IMR-90 (cell line): Measurements from ENCODE around the gene CHRNB4. TPM values are rescaled to one million over a fixed set of nuclear protein-coding genes. Genes with fewer than 3 reads are reported as not detected.

ENCODE experiments used
- ATAC-seq: fragments of 200-7000 bp; cut with Tn5 transposase; 2 replicates; pipeline ENCODE4 v1.9.1; 2020; ENCODE audit warnings: low read depth, mild to moderate bottlenecking, moderate library complexity
- BruUV-seq: library from RNA; stranded (reverse); fragments of 400-500 nt; replicated peaks from 2 replicates; lab custom pipeline; 2021; lab: Mats Ljungman, UMichigan
- CTCF ChIA-PET: fragments of 300-600 bp; formaldehyde crosslinking; extraction: SDS; loops from one replicate; lab custom pipeline; 2021; ENCODE audit warnings: antibody characterized with exemption; lab: Yijun Ruan, JAX
- POLR2A ChIA-PET: fragments of 300-600 bp; sonication (Branson Sonifier 250); formaldehyde crosslinking; loops from one replicate; lab custom pipeline; 2022; ENCODE audit warnings: antibody characterized with exemption; ENCODE audit not compliant: unreplicated experiment; lab: Charles Lee
- DNase-seq: peaks from one replicate; pipeline ENCODE4 v3.0.0; 2013
- H2AFZ ChIP-seq: replicated peaks from 2 replicates; pipeline ENCODE3; 2013; ENCODE audit warnings: low read length, mild to moderate bottlenecking; ENCODE audit not compliant: poor library complexity
- H2AK5ac ChIP-seq: 2 replicates; pipeline ENCODE4 v1.6.1; 2013; ENCODE audit warnings: low read depth, low read length, inconsistent platforms
- H2AK9ac ChIP-seq: replicated peaks from 2 replicates; pipeline ENCODE3; 2013; ENCODE audit warnings: mild to moderate bottlenecking, low read depth, low read length, moderate library complexity; ENCODE audit not compliant: poor library complexity
- H2BK120ac ChIP-seq: 2 replicates; pipeline ENCODE4 v1.6.1; 2013; ENCODE audit warnings: low read depth, low read length, inconsistent platforms
- H2BK15ac ChIP-seq: 3 replicates; pipeline ENCODE4 v1.6.1; 2013; ENCODE audit warnings: low read depth, low read length, inconsistent platforms
- H2BK20ac ChIP-seq: 2 replicates; pipeline ENCODE4 v1.6.1; 2013; ENCODE audit warnings: low read depth, mild to moderate bottlenecking, inconsistent platforms, low read length, moderate library complexity
- H2BK5ac ChIP-seq: 2 replicates; pipeline ENCODE4 v1.6.1; 2013; ENCODE audit warnings: mild to moderate bottlenecking, low read depth, low read length, inconsistent platforms; ENCODE audit not compliant: poor library complexity, severe bottlenecking
- H3K14ac ChIP-seq: replicated peaks from 2 replicates; pipeline ENCODE4 v1.6.1; 2013; ENCODE audit warnings: low read depth, low read length, inconsistent platforms
- H3K18ac ChIP-seq: 2 replicates; pipeline ENCODE4 v1.6.1; 2013; ENCODE audit warnings: low read depth, low read length, control low read depth
- H3K23ac ChIP-seq: 2 replicates; pipeline ENCODE4 v1.6.1; 2013; ENCODE audit warnings: low read depth, low read length, inconsistent platforms
- H3K27ac ChIP-seq: 2 replicates; pipeline ENCODE4 v1.5.1; 2013; ENCODE audit warnings: mild to moderate bottlenecking, control low read depth, low read length; ENCODE audit not compliant: insufficient read depth
- H3K27me3 ChIP-seq: 2 replicates; pipeline ENCODE4 v1.6.1; 2013; ENCODE audit warnings: low read length; ENCODE audit not compliant: control insufficient read depth, insufficient read depth
- H3K36me3 ChIP-seq: 2 replicates; pipeline ENCODE4 v1.6.1; 2013; ENCODE audit warnings: low read length, mixed read lengths; ENCODE audit not compliant: control insufficient read depth, insufficient read depth
- H3K4ac ChIP-seq: 2 replicates; pipeline ENCODE4 v1.6.1; 2013; ENCODE audit warnings: low read depth, low read length, inconsistent platforms
- H3K4me1 ChIP-seq: 2 replicates; pipeline ENCODE4 v1.6.1; 2013; ENCODE audit warnings: low read length, mixed read lengths; ENCODE audit not compliant: control insufficient read depth, insufficient read depth
- H3K4me2 ChIP-seq: 2 replicates; pipeline ENCODE4 v1.6.1; 2013; ENCODE audit warnings: low read depth, mild to moderate bottlenecking, control low read depth, low read length, moderate library complexity
- H3K4me3 ChIP-seq: 2 replicates; pipeline ENCODE4 v1.5.1; 2013; ENCODE audit warnings: low read depth, mild to moderate bottlenecking, control low read depth, low read length, moderate library complexity; ENCODE audit not compliant: insufficient read depth
- H3K56ac ChIP-seq: 2 replicates; pipeline ENCODE4 v1.6.1; 2013; ENCODE audit warnings: low read length, inconsistent platforms; ENCODE audit not compliant: insufficient read depth; ENCODE audit errors: extremely low read depth
- H3K79me1 ChIP-seq, 2 experiments: 2 replicates each; pipeline ENCODE4 v1.6.1; 2013; ENCODE audit warnings: low read length in 2 of 2, inconsistent platforms in 1 of 2, low read depth in 1 of 2
- H3K9ac ChIP-seq: 2 replicates; pipeline ENCODE4 v1.6.1; 2013; ENCODE audit warnings: low read depth, low read length, control low read depth
- H3K9me1 ChIP-seq: 2 replicates; pipeline ENCODE4 v1.6.1; 2013; ENCODE audit warnings: low read length, inconsistent platforms; ENCODE audit not compliant: insufficient read depth
- H3K9me3 ChIP-seq: 2 replicates; pipeline ENCODE4 v1.6.1; 2013; ENCODE audit warnings: low read length; ENCODE audit not compliant: control insufficient read depth, insufficient read depth
- H4K20me1 ChIP-seq: 2 replicates; pipeline ENCODE4 v1.6.1; 2013; ENCODE audit warnings: low read length, inconsistent platforms; ENCODE audit not compliant: insufficient read depth
- H4K5ac ChIP-seq: 2 replicates; pipeline ENCODE4 v1.6.1; 2013; ENCODE audit warnings: mild to moderate bottlenecking, low read depth, low read length, control low read depth
- H4K8ac ChIP-seq, 2 experiments: 2 replicates each; pipeline ENCODE4 v1.6.1; 2013; ENCODE audit warnings: low read depth in 2 of 2, low read length in 2 of 2, control low read depth in 1 of 2, inconsistent platforms in 1 of 2
- H4K91ac ChIP-seq: 2 replicates; pipeline ENCODE4 v1.6.1; 2013; ENCODE audit warnings: low read depth, low read length, inconsistent platforms; ENCODE audit not compliant: insufficient read depth
- POLR2A ChIP-seq: IDR thresholded peaks from 2 replicates; pipeline ENCODE4 v1.6.1; 2012; ENCODE audit warnings: mild to moderate bottlenecking, low read depth, low read length
- WGBS, 2 experiments: methylation state at CpG; one replicate each; pipeline versions ENCODE4 v1.1.5 to v1.1.7; 2013; ENCODE audit warnings: missing lambda C conversion rate in 2 of 2; ENCODE audit not compliant: insufficient read length in 1 of 2; ENCODE audit errors: extremely low coverage in 2 of 2; 5-methylcytosine and 5-hydroxymethylcytosine counted together
- dilution Hi-C: fragments of 300-500 bp; cut with HindIII; formaldehyde crosslinking; loops from one replicate; pipeline ENCODE4 v1.14.3; 2018; ENCODE audit warnings: low sequenced_read_pairs; ENCODE audit not compliant: unreplicated experiment
- in situ Hi-C: fragments of 300-500 bp; cut with MboI; formaldehyde crosslinking; loops from 3 replicates; pipeline ENCODE4 v1.14.3; 2019; ENCODE audit warnings: low sequenced_read_pairs, inconsistent platforms, mixed read lengths
- intact Hi-C: fragments of 100-400 bp; cut with micrococcal nuclease; formaldehyde crosslinking; loops from 2 replicates; pipeline ENCODE4 v1.10.0; 2022
- polyA plus RNA-seq, 3 experiments: library from polyadenylated mRNA; depleted of rRNA; stranded (reverse); fragments of >200 nt; gene quantifications; 2 replicates each; pipeline ENCODE4 v1.2.3, GENCODE V29; 2012; ENCODE audit warnings: low replicate concordance in 1 of 3
- total RNA-seq: library from RNA; depleted of rRNA; stranded (reverse); fragments of >200 nt; gene quantifications from 2 replicates; pipeline ENCODE4 v1.2.3, GENCODE V29; 2012

The CHRNB4 gene
- total and polyA plus RNA-seq, 2 of the 4 experiments (the other 2 are of a cell fraction): not detected

DNA sequence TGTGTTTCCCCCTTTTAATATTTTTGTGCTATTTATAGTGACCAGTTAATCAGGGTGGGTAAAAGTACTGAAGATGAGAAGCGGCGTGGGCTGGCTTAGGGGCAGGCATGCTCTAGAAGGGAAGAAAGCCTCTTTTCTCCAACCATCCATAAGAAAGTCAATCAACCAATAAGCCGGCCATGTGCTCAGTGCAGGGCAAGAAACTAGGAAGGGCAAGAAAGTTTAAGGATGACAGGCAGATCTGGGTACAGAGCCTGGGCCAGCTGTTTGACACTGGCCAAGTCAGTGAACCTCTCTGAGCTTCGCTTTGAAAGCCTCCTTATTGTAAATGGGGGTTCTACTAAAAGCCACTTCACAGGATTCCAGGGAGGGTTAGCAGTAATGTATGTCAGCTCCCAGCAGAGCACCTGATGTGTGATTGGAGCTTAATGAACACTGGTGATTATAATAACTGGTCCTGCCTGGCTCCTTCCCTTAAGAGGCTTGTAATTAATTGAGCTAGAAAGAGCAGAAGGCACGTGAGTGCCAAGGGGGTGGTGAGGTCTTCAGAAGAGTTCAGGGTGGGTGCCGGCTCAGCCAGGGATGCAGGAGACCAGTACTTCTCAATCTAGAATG, 14.5 kb downstream of the CHRNB4 start:
- Histone ChIP-seq H3K14ac (no peak overlapping the region), H3K9me1 (no peaks in the 10 kb centered on the region), H4K5ac (no peak overlapping the region), H2BK20ac (no peak overlapping the region), H3K27ac (no peak overlapping the region), H3K27me3 (peaks cover 66% of the 10 kb centered on the region), H4K8ac (no peak overlapping the region), H3K4me3 (no peak overlapping the region), H2AFZ (no peak overlapping the region), H4K91ac (no peak overlapping the region), H3K23ac (no peak overlapping the region), H2AK5ac (no peak overlapping the region), H3K4me2 (no peak overlapping the region), H3K79me1 (no peaks in the 10 kb centered on the region), H3K4ac (no peak overlapping the region), H3K36me3 (no peaks in the 10 kb centered on the region), H3K18ac (no peak overlapping the region), H3K56ac (no peak overlapping the region), H2BK120ac (no peak overlapping the region), H4K20me1 (no peaks in the 10 kb centered on the region), H2BK15ac (no peak overlapping the region), H3K9me3 (no peaks in the 10 kb centered on the region), H2BK5ac (no peak overlapping the region), H2AK9ac (no peak overlapping the region), H3K4me1 (no peaks in the 10 kb centered on the region), H3K9ac (no peak overlapping the region)
- BruUV-seq: no TSS peak
- WGBS, 2 experiments: 30% methylated on average over 2 of the region's 6 CpGs; no CpG with 5 or more reads in 1 of the 2 experiments
- DNase-seq (no peak), ATAC-seq (no peak)
- ChIA-PET CTCF (interaction anchor here (0.6 kb wide), 1 partner anchor 216 kb away, joined by 7 read pairs; no protein-coding TSS in a partner anchor), POLR2A (no interaction called here)
- intact Hi-C loops (no loop called here), in situ Hi-C loops (no loop called here), dilution Hi-C loops (no loop called here)
- no peak for TF ChIP-seq POLR2A
